CD4-positive, alpha-beta T cell treated with Interleukin-6 at 100 ng/mL for 8 hours (primary cell): ENCODE measurements around the gene MATK.

Source experiments
- DNase-seq: peaks from one replicate; pipeline ENCODE4 v3.0.0-alpha.2; 2020; ENCODE audit warnings: mixed read lengths, low spot score

MATK gene

DNA sequence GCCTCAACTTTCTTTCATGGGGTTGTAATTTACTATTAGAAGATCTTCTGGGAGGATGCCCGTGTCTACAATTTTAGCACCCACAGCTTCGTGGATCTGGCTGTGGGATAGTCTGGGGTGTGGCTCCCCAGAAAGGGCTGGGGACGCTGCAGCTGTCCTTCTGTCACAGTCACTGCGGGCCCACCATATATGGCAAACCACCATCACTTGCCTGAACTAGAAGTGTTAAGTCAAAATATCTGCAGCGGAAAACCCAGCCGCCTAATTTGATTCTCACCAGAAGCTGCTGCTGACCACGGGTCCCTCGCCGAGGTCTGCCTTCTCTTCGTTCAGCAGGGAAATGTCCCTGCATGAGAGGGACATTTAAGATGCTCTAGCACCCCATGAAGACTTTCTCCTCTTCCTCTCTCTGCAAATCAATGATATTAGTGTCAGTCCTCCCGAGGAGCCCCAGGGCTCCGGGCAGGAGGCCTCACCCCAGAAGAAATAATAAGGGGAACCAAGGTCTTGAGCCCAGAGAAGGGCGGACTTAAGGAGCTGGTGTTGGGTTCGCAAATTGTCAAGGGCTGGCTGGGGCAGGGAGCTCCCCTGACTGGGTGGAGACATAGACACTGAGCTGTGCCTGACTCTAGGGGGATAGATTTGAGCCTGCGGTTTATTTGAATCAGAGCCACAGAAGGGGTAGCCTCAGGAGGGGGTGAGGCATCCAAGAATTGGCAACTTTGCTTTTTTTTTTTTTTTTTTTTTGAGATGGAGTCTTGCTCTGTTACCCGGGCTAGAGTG lies 3.0 kb upstream of the MATK start:
- no peak for DNase-seq

DNA sequence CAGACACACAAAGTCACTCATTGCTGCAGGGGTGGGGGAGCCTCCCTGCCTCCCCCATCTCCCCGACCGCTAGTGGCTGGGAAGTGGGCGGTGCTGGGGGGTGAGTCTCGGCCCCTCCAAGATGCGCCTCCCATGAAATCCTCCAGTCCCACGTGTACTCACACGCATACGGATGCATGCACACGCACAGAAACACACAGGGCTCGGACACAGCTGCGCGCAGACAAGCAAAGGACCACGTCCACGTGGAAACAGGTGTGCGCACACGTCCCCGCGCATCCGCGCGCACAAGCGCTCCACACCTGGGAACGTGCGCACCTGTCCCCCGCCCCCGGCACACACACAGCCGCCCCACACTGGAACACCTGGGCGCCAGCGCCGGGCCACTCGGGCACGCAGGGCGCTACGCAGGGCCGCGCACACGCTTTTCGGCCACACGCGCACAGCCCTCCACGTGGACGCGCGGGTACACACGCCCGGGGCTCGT lies 687 bp downstream of the MATK start:
- DNase-seq: no peak

DNA sequence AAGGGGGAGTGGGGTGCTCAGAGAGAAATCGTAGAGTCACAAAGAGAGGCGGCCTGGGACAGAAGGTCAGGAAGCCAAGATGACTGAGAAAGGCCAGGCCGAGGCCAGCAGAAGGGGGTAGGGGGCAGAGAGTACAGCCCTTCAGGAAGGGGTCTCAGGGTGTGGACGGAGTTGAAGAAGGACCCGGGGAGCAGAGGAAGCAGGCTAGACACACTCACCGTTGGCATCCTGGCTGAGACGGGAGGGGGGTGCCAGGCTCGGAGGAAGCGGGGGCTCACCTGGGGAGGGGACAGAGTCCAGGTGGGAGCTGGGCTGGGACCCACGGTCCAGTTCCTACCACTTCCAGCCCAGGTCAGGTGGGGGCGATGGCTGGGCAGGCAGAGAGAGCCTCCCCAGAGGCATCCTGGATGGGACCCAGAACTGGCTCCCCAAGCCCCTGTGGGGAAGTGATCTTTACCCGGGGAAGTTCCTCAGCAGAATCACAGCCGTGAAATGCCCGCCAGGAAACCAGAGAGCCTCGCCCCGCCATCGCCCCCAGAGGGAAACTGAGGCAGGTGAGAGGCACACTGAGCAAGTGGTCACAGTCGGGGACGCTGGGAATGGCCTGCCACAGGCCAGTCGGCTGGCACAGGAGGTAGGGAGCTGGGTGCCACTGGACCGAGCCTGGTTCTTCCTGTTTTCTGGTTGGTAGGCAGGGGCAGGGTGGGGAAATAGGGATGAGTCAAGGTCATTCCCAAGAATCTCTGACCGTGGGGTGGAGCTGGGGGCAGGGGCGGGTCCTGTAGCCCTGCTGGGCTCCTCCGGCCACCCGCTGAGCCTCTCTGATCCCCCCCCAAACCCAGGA lies 1.4 kb downstream of the MATK start:
- DNase-seq: no peak

DNA sequence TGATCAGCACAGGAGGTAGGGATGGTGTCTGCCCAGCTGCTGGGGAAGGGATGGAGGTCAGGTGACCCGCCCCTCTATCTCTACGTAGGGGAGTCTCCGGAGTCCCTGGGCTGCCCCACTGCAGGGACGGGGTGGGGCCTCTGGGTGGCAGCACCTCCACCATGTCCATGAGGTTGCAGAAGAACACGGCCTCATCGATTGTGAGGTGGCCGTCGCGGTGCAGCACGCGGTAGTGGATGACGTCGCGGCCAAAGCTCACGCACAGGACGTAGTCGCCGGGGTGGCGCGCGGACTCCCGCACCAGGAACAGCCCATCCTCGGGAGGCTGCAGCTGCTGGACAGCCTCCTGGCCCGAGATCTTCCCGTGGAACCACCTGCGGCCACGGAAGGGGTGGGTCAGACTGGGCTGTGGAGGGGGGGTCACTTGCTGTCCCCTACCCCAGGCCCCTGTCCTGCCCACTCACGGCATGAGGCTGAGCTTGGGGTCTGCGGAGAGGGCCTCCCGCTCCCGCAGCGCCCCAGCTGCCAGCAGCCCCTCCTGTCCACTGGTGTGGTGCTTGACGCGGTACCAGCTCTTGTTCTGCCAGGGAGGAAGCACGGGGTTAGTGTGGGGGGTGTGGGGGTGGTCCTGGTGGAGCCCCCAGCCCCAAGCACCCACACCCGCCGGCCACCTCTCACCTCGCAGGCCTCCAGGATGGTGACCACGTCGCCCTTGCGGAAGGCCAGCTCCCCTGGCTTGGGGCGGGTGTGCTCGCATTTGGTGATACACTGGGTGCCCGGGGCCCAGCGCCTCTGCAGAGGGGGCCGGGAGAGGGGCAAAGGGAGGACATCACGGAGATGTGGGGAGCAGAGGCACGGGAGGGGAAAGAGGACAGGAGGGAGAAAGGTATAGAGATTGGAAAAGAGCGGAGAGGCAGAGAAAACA lies 2.3 kb downstream of the MATK start:
- no peak for DNase-seq

DNA sequence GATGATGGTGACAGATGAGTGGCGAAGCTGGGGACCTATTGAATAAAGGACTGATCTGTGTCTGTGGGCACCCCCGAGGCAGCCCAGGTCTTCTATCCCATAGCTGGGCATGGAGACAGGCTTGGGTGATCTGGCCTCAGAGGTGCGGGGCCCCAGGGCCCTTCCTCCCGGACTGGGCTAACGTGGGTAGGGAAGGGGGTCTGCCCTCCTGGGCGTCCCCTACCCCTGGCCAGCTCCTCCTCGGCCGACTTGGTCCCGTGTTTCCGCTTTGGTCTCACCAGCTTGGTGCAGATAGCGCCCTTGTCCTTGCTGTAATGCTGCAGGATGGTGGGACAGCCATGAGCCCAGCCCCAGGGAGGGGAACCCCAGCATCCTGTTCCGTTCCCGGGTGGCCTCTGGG lies 3.3 kb downstream of the MATK start:
- no peak for DNase-seq

DNA sequence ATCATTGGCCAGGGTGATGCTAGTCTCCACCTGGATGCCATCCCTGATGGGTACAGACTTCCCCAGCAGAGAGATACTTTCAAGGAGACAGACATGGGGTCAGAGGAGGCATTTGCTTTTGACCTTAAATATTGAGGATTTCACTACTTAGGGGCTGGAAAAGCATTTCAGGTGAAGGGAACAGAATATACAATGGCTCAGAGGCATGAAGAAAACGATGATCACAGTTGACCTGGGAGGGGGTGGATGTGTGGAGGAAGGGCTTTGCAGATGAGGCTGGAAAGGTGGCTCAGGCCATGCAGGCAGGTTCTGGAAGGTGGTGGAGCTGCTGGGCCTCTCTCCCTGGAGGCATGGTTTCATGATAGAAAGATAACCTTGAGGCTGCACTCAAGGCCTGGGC lies 3.9 kb downstream of the MATK start:
- no peak for DNase-seq

DNA sequence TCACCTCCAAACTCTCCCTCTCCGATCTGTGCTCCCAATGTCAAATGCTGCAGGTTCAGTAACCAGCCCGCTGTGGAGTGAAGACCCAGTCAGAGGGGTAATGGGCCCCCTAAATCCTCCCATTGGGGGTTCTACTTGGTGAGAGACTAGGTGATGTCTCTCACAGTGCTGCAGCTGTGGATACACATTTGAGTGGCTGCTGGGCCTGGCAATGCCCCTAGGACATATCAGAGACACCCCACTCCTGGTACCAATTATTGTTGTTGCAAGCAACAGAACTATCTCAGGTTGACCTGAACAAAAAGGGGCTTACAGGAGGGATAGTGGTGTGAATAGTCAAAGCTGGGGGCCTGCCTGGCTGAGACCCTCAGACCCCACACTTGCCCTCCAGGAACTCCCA lies 4.6 kb downstream of the MATK start:
- no peak for DNase-seq

DNA sequence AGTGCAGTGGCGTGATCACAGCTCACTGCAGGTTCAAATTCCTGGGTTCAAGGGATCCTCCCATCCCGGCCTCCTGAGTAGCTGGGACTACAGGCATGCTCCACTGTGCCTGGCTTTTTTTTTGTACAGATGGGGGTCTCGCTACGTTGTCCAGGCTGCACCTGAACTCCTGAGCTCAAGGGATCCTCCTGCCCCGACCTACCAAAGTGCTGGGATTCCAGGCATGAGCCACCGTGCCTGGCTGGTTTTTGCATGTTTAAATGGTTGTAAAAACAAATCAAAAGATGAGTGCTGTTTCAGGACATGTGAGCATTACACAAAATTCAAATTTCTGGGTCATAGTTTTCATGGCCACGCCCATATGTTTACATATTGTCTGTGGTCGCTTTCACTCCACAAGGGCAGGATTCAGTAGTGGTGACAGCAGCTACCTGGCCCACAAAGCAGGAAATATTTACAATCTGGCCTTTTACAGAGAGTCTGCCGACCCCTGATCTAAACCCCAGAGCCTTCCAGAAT lies 5.3 kb downstream of the MATK start:
- no peak for DNase-seq

DNA sequence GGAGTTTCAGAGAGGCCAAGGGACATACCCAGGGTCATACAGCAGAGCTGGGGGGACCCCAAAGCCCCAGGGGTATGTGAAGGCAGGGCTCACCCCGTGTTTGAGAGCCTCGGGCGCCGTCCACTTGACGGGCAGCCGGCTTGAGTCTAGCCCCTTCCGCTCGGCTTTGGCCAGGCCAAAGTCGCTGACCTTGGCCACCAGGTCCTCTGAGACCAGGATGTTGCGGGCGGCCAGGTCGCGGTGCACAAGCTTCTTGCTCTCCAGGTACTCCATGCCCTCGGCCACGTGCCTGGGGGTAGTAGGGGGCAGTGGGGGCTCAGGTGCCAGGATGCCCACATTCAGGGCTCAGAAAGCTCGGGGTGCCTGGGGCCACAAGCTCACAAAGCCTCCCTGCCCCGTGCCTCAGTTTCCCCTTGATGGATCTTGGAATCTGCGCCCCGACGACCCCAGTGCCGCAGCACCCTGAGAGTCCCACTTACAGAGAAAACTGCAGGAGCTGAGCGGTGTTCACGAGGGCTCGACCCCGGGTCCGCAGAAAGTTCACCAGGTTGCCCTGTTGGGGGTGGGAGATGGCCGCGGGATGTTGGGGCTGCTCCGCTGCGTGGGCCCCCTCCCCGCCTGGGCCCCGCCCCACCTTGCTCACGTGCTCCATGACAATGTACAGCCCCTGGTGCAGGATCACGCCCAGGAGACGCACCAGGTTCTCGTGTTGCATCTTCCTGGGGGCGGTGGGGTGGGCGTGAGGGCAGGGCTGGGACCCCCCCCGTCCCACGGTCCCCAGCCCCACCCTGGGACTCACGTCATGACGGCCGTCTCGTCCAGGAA lies 7.1 kb downstream of the MATK start:
- DNase-seq: no peak

DNA sequence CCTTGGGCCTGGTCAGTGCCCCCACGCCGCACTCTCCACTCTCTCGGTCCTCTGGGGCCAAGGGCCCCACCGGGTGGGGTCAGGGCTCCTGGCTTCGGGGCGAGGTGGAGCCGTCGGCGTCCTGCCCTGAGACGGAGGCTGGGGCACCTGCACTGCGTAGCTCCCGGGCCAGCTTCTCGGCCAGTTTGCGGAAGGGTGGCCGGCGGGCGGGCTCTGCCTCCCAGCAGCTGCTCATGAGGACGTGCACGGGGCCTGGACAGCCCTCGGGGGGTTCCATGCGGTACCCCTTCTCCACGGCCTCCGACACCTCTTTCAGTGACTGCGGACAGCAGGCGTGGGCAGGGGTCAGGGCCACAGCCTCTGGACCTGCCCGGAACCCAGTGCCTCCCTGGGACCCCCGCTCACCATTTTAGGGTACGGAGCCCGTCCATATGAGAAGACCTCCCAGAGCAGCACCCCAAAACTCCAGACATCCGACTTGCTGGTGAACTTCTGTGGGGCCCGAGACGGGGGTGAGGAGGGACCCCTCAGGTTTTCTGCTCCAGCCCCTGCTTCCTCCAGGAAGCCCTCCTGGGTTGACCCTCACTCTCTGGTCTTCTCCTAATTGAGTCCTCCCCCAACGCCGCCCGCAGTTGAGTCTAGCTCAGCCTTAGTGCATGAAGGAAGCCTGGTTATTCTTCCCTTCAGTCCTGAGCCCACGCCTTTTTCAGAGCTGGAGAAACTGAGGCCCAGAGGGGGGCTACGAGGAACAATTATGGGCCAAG lies 7.9 kb downstream of the MATK start:
- no peak for DNase-seq

DNA sequence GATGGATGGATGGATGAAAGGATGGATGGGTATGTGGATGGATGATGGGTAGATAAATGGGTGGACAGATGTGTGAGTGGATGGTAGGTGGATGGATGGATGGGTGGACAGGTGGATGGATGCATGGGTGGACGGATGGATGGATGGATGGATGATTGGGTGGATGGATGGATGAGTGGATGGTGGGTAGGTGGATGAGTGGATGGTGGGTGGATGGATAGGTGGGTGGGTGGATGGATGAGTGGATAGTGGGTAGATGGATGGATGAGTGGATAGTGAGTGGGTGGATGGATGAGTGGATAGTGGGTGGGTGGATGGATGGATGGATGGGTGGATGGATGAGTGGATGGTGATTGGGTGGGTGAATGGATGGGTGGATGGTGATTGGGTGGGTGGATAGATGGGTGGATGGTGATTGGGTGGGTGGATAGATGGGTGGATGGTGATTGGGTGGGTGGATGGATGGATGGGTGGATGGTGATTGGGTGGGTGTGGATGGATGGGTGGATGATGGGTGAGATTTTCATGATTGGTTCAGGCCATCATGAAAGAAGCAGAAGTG lies 9.6 kb downstream of the MATK start:
- no peak for DNase-seq

DNA sequence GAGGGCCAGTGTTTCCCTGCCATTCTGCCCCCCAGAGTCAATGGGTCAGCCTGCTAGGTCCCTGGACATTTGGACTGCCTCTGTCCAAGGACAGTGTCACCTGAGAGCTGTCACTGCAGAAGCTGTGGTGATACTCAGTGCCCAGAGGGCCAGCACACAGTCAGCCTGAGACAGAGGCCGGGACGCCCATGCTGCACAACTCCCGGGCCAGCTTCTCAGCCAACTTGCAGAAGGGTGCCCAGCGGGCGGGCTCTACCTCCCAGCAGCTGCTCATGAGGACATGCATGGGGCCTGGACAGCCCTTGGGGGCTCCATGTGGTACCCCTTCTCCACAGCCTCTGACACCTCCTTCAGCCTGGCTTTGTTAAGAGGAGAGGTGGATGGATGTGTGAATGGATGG lies 10.3 kb downstream of the MATK start:
- no peak for DNase-seq

DNA sequence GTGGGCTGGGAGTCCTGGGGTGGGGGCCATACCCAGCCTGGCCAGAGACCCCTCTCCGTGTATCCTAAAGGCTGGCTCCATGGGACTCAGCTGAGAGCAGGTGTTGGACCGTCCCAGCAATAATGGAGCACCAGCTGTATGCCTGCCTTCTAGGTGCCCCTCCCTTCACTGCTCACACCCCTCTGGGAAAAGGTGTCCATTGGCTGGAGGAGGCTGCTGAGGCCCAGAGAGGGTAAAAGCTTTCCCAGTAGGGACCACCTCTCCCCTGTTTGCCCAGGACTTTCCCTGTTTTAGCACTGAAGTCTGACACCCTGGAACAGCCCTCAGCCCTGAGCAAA lies 10.8 kb downstream of the MATK start:
- DNase-seq: no peak

DNA sequence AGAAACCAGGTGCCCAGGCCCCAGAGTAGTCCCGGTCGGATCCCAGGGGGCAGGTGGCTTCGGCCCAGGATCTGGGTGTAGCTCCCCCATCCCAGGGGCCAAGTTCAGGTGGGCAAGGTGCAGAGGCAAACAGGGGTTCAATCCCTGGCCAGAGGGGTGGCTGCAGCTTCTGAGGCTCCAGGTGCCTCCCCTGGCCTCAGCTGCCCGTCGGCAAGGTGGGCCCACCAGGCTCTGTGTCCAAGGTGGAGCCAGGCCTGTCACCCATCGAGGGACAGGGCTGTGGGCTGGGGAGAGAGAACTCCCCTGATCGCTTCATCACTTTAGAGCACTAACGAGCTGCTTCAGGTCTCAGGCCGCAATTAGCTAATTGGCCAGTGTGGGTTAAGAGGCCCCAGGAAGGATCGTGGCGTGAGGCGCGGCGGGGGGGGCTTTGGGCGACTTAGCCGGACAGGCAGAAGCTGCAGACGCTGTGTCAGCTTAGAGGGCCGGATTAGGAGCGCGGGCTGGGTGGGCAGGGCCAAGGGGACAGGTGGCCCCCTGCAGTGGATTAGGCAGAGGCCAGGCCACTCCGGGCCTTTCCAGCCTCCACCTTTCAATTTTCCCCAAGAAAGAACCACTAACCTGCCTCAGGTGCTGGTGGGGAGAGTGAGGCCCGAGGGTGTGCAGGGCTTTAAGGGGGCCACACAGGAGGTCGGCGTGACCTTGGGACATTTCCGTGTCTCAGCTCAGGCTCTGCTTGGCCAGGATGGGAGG lies 11.4 kb downstream of the MATK start:
- DNase-seq: no peak

DNA sequence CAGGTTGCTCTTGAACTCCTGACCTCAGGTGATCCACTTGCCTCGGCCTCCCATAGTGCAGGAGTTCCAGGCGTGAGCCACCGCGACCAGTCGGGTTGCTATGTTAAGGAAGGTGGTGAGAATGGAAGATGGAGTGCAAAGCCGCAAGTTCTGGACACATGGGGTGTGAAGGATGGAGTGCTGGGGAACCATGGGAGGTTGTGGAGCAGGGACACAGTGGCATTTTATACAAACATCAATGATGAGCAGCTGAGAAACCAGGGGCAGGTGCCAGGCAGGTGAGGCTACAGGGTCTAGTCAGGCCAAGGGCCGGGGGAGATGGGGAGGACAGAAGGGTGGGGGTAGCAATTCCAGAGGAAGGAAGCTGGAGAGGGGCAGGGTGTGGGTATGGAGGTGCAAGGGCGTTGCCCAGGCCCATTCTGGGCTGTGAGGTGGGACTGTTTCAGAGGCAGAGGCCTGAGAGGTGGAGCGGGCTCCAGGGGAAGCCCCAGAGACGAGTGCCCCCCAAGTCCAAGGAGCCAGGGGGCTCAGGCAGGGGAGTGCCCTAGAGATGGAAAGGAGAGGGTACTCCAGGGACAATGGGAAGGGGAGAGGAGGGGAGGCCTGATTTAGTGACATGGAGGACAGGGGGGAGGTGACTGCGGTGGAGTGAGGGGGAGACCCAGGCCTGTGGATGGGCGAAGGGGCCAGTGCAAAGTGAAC lies 12.2 kb downstream of the MATK start:
- no peak for DNase-seq

DNA sequence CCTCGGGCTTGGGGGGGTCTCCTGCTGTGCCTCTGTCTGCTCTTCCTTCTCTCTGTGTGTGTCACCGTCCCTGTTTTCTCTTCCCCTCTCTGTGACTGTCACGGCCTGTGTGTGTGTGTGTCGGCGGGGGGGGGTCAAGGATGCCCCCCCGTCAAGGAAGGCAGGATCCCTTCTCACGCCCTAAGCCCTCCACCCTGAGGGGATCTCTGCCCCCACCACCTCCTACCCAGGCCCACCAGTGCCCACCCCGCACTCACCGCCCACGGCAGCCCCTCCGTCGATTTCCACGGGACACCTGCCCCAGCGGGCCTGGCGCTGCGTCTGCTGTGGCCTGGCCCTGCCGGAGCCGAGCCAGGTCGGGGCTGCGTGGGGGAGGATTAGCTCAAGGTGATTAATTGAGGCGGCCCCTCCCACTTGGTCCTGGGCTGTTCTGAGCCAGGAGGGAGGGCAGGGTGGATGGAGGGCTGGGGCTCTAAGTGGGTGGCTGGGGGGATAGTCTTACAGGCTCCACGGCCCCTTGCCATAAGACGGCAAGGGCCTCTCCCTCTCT lies 14.2 kb downstream of the MATK start, which contains the start of gene RAX2:
TSS of gene RAX2 (minus strand) at position 323 of the 550 bp plus-strand sequence. CDS start 486 bp downstream, outside the sequence.
- no peak for DNase-seq

DNA sequence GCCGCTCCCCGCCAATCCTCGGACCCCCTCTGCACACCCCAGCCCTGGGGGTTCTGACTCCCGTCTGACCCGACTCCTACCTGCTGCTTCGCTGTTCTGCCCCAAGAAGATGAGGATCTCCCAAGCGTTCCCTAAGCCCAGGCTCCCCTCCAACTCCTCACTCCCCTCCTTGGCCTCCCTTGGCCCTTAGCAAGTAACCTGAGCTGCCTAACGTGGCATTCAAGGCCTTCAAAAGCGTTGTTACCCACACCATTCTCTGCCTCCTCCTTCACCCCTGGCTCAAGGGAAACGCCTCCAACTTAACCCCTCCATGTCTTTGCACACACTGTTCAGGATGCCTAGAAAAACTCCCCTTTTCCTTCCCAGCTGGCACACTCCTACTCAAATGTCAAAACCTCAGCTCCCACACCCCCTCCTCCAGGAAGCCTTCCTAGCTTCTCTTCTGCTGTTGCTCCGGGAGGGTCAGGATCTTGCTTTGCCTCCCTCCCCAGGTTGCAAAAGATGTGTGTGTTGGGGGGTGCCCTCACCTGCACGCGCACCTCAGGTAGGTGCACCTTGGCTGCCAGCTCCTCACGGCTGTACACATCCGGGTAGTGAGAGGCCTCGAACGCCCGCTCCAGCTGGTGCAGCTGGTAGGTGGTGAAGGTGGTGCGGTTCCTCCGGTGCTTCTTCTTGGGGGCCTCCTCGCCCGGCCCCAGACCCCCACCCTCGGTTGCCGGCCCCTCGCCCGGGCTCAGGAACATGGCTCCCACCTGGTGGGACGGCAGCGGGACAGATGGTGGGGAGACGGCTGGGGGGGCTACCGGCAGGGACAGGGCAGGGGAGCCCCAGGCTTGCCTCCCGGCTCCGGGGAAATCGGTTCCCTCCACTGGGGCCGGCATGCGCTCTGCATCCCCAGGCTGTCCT lies 14.9 kb downstream of the MATK start:
- DNase-seq: no peak
